Measurements from ENCODE around the gene FBXO21.

DNA sequence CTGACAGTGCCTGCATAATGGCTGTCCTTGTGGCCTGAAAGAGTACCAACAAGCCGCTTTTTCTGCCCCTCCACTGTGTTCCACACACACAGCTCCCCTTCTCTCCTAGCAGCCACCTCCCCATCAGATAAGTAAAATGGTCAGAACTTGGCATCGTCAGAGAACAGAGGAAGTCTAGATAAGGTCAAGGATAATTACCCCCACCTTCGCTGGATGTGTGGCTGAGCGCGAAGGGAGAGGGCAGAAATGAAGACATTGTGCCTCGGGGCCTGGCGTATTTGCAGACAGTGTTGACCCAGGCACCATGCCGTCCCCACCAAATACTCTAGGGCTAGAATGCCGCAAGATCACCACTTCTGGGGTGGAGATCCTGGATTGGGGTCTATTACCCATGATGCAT lies 30.6 kb downstream of the FBXO21 start:
- TF ChIP-seq POLR2AphosphoS5 (IDR thresholded peaks at IDR 0.05) = no peak
- TF ChIP-seq, protein P1, sequence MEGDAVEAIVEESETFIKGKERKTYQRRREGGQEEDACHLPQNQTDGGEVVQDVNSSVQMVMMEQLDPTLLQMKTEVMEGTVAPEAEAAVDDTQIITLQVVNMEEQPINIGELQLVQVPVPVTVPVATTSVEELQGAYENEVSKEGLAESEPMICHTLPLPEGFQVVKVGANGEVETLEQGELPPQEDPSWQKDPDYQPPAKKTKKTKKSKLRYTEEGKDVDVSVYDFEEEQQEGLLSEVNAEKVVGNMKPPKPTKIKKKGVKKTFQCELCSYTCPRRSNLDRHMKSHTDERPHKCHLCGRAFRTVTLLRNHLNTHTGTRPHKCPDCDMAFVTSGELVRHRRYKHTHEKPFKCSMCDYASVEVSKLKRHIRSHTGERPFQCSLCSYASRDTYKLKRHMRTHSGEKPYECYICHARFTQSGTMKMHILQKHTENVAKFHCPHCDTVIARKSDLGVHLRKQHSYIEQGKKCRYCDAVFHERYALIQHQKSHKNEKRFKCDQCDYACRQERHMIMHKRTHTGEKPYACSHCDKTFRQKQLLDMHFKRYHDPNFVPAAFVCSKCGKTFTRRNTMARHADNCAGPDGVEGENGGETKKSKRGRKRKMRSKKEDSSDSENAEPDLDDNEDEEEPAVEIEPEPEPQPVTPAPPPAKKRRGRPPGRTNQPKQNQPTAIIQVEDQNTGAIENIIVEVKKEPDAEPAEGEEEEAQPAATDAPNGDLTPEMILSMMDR (IDR thresholded peaks at IDR 0.05) = no peak
- TF ChIP-seq EP300 (IDR thresholded peaks at IDR 0.05) = no peak

All from upper lobe of left lung (tissue), 4 donors.